Subcutaneous adipose tissue (tissue), 4 donors: Measurements from ENCODE around the gene LRRC8C. TPM values are rescaled to one million over a fixed set of nuclear protein-coding genes. Genes with fewer than 3 reads are reported as not detected.

Experiments
- CTCF ChIP-seq: fragments of 450-650 bp; IDR thresholded peaks from one replicate; pipeline ENCODE4 v1.5.1; 2016; ENCODE audit warnings: low read depth, mild to moderate bottlenecking, control low read depth, antibody characterized with exemption, moderate library complexity
- total RNA-seq, 4 donors: library from RNA; depleted of rRNA; stranded (reverse); fragments of >200 nt; gene quantifications; one replicate each; pipeline ENCODE4 v1.1.0, GENCODE V29; 2016

LRRC8C gene
- total RNA-seq, 4 donors from 2014 or later = 11.7 to 47.8 (median 22.1) TPM

GRCh38 chr1:89629146-89629545, 3.8 kb upstream of the LRRC8C start:
- no peak for TF ChIP-seq CTCF

GRCh38 chr1:89630048-89630447, 2.9 kb upstream of the LRRC8C start:
- TF ChIP-seq CTCF = no peak

- no peak for TF ChIP-seq CTCF
These were observed 884 bp upstream of the LRRC8C start for GRCh38 chr1:89631816-89632656.

GRCh38 chr1:89633248-89633799, 404 bp downstream of the LRRC8C start:
- TF ChIP-seq CTCF = no peak

DNA sequence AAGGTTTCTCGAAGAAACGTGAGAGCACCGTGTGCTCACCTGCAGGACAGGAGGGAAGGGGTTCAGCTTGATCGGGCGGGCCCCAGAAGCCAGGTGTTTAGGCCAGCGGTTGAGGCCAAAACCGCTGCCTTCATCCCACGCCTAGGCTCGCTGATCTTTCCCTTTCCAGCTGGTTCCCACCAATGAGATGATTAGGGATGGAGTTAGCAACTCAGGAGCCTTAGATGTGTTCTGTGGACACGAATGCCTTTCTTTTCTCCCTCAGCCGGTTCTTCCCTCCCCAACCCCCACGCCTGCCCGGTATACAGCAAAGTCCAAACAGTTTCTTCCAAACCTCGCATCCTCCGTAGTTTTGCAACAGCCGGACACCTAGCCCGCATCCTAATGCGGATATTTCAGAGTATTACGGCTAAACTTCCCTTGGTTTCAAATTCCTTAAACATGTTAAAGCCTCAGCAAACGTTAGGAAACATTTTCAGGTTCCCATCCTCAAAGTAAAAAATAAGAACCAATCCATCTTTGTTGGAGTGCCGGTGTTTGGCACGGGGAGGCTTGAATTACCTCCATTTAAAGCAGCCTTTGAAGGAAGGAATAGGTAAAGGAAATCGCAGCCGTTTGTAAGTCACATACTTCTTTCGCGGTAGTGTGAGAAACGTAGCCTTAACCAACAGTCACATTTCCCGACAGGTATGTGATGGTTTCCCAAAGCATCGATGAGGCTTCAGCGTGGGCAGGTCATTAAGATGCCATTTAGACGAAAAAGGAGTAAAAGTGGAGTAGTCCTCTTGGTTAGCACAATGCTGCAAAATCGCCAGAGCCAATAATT, 1.1 kb downstream of the LRRC8C start:
- no peak for TF ChIP-seq CTCF

DNA sequence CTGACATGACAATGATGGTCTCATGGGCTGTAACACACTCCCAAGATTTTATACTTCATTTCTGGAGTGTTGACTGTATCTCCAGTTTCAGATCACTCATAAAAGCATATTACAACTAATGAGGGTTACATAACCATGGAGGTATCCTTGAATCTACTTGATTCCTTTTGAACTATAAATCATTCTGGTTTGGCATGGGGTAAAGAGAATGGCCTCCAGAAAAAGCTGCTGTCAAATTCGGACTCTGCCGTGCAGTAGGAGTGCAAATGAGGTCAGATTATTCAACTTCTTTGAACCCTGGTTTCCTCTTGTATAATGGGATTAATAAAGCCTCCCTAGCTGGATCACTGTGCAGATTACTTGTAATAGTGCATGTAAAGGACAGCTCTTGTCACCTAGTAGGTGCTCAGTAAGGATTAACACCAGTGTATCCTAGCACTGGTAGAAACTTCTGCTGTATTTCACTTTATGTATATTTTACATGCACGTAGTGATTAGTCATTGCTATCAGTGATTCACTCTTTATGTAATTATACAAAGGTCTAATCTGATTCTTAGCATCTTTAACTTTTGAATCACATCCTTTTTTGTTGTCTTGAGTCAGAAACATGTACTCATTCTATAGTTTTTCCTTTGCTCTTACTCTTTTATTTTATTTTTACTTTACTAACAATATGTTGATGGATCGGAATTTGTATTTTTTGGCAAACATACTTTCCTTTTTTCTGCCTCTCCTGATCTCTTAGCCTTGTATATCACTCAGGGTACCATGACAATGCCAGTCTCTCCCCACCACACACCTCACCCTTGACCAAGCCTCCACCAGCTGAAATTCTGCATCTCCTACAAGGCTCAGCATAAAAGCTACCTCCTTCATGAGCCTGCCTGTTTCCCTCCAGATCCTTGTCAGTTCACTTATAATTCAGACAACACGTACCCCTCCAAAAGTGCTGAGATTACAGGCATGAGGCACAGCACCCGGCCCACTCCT, 3.2 kb downstream of the LRRC8C start:
- no peak for TF ChIP-seq CTCF
